HepG2 (cell line): ENCODE measurements around the gene GPR107. TPM values are rescaled to one million over a fixed set of nuclear protein-coding genes. Genes with fewer than 3 reads are reported as not detected.
A peak's percentile ranks its signal among the peaks of the same experiment; 100 is the strongest.

ENCODE experiments used
- ATAC-seq: fragments of 200-7000 bp; cut with Tn5 transposase; 3 replicates; pipeline ENCODE4 v1.9.1; 2020; ENCODE audit warnings: mild to moderate bottlenecking, moderate library complexity
- BruUV-seq: library from RNA; stranded (reverse); fragments of 400-500 nt; replicated peaks from 2 replicates; lab custom pipeline; 2021; lab: Mats Ljungman, UMichigan
- CTCF ChIA-PET: fragments of 300-600 bp; formaldehyde crosslinking; extraction: SDS; loops from one replicate; lab custom pipeline; 2021; ENCODE audit warnings: low total read pairs, inconsistent platforms, low intra/inter-chr PET ratio; lab: Yijun Ruan, JAX
- POLR2A ChIA-PET: fragments of 350-600 bp; sonication (Branson Sonifier 250); formaldehyde crosslinking; loops from one replicate; lab custom pipeline; 2020; ENCODE audit warnings: antibody characterized with exemption, inconsistent platforms; lab: Yijun Ruan, JAX
- DNase-seq: peaks from one replicate; pipeline ENCODE4 v3.0.0-alpha.2; 2015; ENCODE audit warnings: low spot score
- FAIRE-seq: peaks from 3 replicates; lab custom pipeline; 2011; peaks lifted over from hg19 to GRCh38; lab: Jason Lieb, UNC
- H2AFZ ChIP-seq: one replicate; pipeline ENCODE4 v1.6.1; 2011; ENCODE audit warnings: low read length, inconsistent platforms
- H3K27ac ChIP-seq: fragments of 300-600 bp; 3 replicates; pipeline ENCODE4 v1.8.0; 2011; ENCODE audit warnings: mixed run types, mild to moderate bottlenecking, mixed read lengths, low read length, inconsistent platforms; ENCODE audit not compliant: insufficient read depth; ENCODE audit errors: extremely low read length
- H3K27me3 ChIP-seq, 2 experiments: fragments of 200-600 bp in 1 of 2; 2 replicates in 1 of 2; 3 replicates in 1 of 2; pipeline versions ENCODE4 v1.6.0 to v1.8.0; 2011; ENCODE audit warnings: low read length in 2 of 2, mild to moderate bottlenecking in 2 of 2, moderate library complexity in 2 of 2, inconsistent platforms in 1 of 2; ENCODE audit not compliant: insufficient read depth in 2 of 2, control insufficient read depth in 1 of 2
- H3K36me3 ChIP-seq, 2 experiments: fragments of 200-600 bp in 1 of 2; replicated peaks in 1 of 2; 2 replicates in 1 of 2; 3 replicates in 1 of 2; pipeline versions ENCODE4 v1.5.1 to v1.8.0; 2011; ENCODE audit warnings: low read length in 2 of 2, inconsistent platforms in 1 of 2; ENCODE audit not compliant: insufficient read depth in 2 of 2, control insufficient read depth in 1 of 2
- H3K4me1 ChIP-seq: 2 replicates; pipeline ENCODE4 v1.5.1; 2012; ENCODE audit warnings: low read length, inconsistent platforms; ENCODE audit not compliant: insufficient read depth
- H3K4me2 ChIP-seq: 2 replicates; pipeline ENCODE4 v1.6.0; 2011; ENCODE audit warnings: low read depth, low read length, inconsistent platforms
- H3K4me3 ChIP-seq, 3 experiments: fragments of 200-600 bp in 1 of 3; sonication (generic), shearing (Covaris generic) in 1 of 3; replicated peaks in 1 of 3; 2 replicates each; pipeline ENCODE4 v1.5.1; 2011 to 2016; ENCODE audit warnings: low read length in 3 of 3, inconsistent platforms in 2 of 3, low read depth in 2 of 3, mild to moderate bottlenecking in 2 of 3, control low read depth in 1 of 3, mixed read lengths in 1 of 3; ENCODE audit not compliant: insufficient read depth in 1 of 3
- H3K79me2 ChIP-seq: one replicate; pipeline ENCODE4 v1.6.1; 2011; ENCODE audit warnings: low read length, inconsistent platforms; ENCODE audit not compliant: insufficient read depth
- H3K9ac ChIP-seq: 2 replicates; pipeline ENCODE4 v1.6.0; 2011; ENCODE audit warnings: mild to moderate bottlenecking, low read depth, low read length, inconsistent platforms; ENCODE audit not compliant: insufficient read depth
- H3K9me3 ChIP-seq: 2 replicates; pipeline ENCODE4 v1.5.1; 2012; ENCODE audit warnings: mild to moderate bottlenecking, low read length
- H4K20me1 ChIP-seq: 2 replicates; pipeline ENCODE4 v1.6.0; 2011; ENCODE audit warnings: inconsistent platforms, mild to moderate bottlenecking, low read length, moderate library complexity; ENCODE audit not compliant: insufficient read depth
- ATF7 ChIP-seq, 2 experiments: fragments of 450-650 bp in 1 of 2; sonication (generic) in 1 of 2; formaldehyde crosslinking in 1 of 2; IDR thresholded peaks; 2 replicates each; pipeline versions ENCODE4 v1.4.0 to v1.6.1; 2016 to 2020; ENCODE audit warnings: antibody characterized with exemption in 1 of 2, mild to moderate bottlenecking in 1 of 2, missing genetic modification reagents in 1 of 2
- CREB1 ChIP-seq, 2 experiments: fragments of 450-650 bp in 1 of 2; IDR thresholded peaks; 2 replicates each; pipeline ENCODE4 v1.6.1; 2016 to 2017; ENCODE audit warnings: control low read depth in 1 of 2, mild to moderate bottlenecking in 1 of 2, missing compliant biosample characterization in 1 of 2, missing genetic modification characterization in 1 of 2
- IKZF4 ChIP-seq: sonication (generic); formaldehyde crosslinking; IDR thresholded peaks from 2 replicates; pipeline ENCODE4 v1.5.1; 2020; ENCODE audit warnings: borderline replicate concordance, mild to moderate bottlenecking, low read depth, missing genetic modification reagents; ENCODE audit errors: not compliant biosample characterization
- ZFP1 ChIP-seq: IDR thresholded peaks from 2 replicates; pipeline ENCODE4 v1.6.1; 2016
- ZNF503 ChIP-seq: sonication (generic); formaldehyde crosslinking; IDR thresholded peaks from 2 replicates; pipeline ENCODE4 v1.4.0; 2020; ENCODE audit warnings: missing genetic modification reagents
- ZNF83 ChIP-seq: sonication (generic); formaldehyde crosslinking; IDR thresholded peaks from 2 replicates; pipeline ENCODE4 v1.4.0; 2020; ENCODE audit warnings: missing genetic modification reagents, mild to moderate bottlenecking, borderline replicate concordance
- WGBS: methylation state at CpG from one replicate; pipeline ENCODE4 v1.1.6; 2017; ENCODE audit warnings: low lambda C conversion rate; 5-methylcytosine and 5-hydroxymethylcytosine counted together
- in situ Hi-C: cut with HindIII; loops from 2 replicates; pipeline ENCODE4 v1.10.0; 2017; ENCODE audit warnings: low pct_unique_long_range_greater_than_20kb; ENCODE audit not compliant: extremely low pct_ligation_motif_present
- intact Hi-C: fragments of 100-400 bp; cut with micrococcal nuclease; formaldehyde crosslinking; loops from one replicate; pipeline ENCODE4 v1.10.0; 2022; ENCODE audit not compliant: unreplicated experiment
- polyA plus RNA-seq, 8 experiments: library from polyadenylated mRNA; depleted of rRNA in 3 of 8; stranded (reverse) in 7 of 8; unstranded in 1 of 8; fragments of >200 nt; fragmentation: Illumina TruSeq in 4 of 8; extraction: Trizol in 4 of 8; gene quantifications; 2 replicates each; pipeline versions ENCODE4 v1.2.1 to v1.2.3, GENCODE V29; 2011 to 2016; ENCODE audit warnings: low read depth in 4 of 8, missing spikeins in 1 of 8, mixed read lengths in 1 of 8; ENCODE audit not compliant: insufficient read depth in 1 of 8
- total RNA-seq, 5 experiments: library from RNA; depleted of rRNA; stranded (reverse); fragments of >200 nt; fragmentation: Illumina TruSeq; extraction: Trizol; gene quantifications; 2 replicates each; pipeline ENCODE4 v1.2.3, GENCODE V29; 2016; ENCODE audit warnings: low read depth in 1 of 5
- TF ChIP-seq, protein P1 (sequence below): sonication (generic); formaldehyde crosslinking; IDR thresholded peaks from 2 replicates; pipeline ENCODE4 v1.4.0; 2020; ENCODE audit warnings: missing genetic modification reagents
- TF ChIP-seq, protein P2 (sequence below): sonication (generic); formaldehyde crosslinking; IDR thresholded peaks from 2 replicates; pipeline ENCODE4 v1.4.0; 2020; ENCODE audit warnings: mild to moderate bottlenecking, missing genetic modification reagents

GPR107 gene
- total and polyA plus RNA-seq, 2 of the 13 experiments (the other 11 are each of a cell fraction or from before 2014, with no cell fraction given): 22.5 to 24.4 TPM

DNA sequence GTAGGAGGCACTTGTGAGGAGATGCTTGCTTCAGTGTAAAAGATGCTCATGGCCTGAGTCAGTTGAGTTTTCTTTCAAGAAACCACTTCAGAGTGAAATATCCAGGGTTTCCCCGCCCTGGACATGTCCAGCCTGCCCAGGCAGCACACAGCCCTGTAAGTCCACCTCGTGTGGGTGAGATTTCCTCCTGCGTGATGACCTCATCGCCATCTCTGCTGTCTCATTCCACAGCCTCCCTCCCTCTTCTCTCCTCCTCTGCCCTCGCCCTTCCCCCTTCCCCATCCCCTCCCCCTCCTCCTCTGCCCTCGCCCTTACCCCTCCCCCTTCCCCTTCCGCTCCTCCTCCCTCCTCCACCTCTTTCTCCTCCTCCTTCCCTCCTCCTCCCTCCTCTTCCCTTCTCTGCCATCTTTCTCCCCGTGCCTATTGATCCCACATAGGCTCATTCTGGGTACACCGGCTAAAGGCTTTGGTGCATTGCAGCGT is 84.5 kb downstream of the GPR107 start:
- TF ChIP-seq ATF7 (IDR thresholded peaks at IDR 0.05): peak; percentile 50; the same call in 1 of the 2 replicates
- TF ChIP-seq ATF7 (CRISPR knock-in tag; IDR thresholded peaks at IDR 0.05): no peak
- no peak for TF ChIP-seq IKZF4 (CRISPR knock-in tag)
- TF ChIP-seq CREB1 (IDR thresholded peaks at IDR 0.05): no peak
- TF ChIP-seq CREB1 (CRISPR knock-in tag; IDR thresholded peaks at IDR 0.05): no peak
- H3K9ac ChIP-seq: no peak overlapping the region
- no peaks in the 10 kb centered on the region for H4K20me1 ChIP-seq
- no peak overlapping the region for H3K27ac ChIP-seq
- intact Hi-C loops: no loop called here
- H3K27me3 ChIP-seq: no peaks in the 10 kb centered on the region
- ATAC-seq: no peak
- no peaks in the 10 kb centered on the region for H3K9me3 ChIP-seq
- 85% methylated on average over 10 of the region's 10 CpGs for WGBS
- no peaks in the 10 kb centered on the region for H3K79me2 ChIP-seq
- in situ Hi-C loops: no loop called here
- no TSS peak for BruUV-seq
- CTCF ChIA-PET: no interaction called here
- no peak overlapping the region for H2AFZ ChIP-seq
- H3K4me2 ChIP-seq: no peak overlapping the region
- H3K36me3 ChIP-seq: peaks cover 1 to 2% of the 10 kb centered on the region in 2 experiments; a peak in 1 of 5 replicates
- POLR2A ChIA-PET: no interaction called here
- no peaks in the 10 kb centered on the region for H3K4me1 ChIP-seq
- no peak for DNase-seq
- H3K4me3 ChIP-seq: no peak overlapping the region
- no peak for FAIRE-seq

GRCh38 chr9:130138791-130139190 is 85.1 kb downstream of the GPR107 start:
- no peaks in the 10 kb centered on the region for H3K9me3 ChIP-seq
- H3K27me3 ChIP-seq: no peaks in the 10 kb centered on the region
- 94% methylated on average over 6 of the region's 6 CpGs for WGBS
- H3K79me2 ChIP-seq: no peaks in the 10 kb centered on the region
- peaks cover 1 to 2% of the 10 kb centered on the region in 2 experiments; a peak in 1 of 5 replicates for H3K36me3 ChIP-seq
- in situ Hi-C loops (no loop called here), intact Hi-C loops (no loop called here)
- POLR2A ChIA-PET: no interaction called here
- no peak overlapping the region for H3K4me2 ChIP-seq
- no peak overlapping the region for H3K27ac ChIP-seq
- CTCF ChIA-PET: no interaction called here
- no peak for ATAC-seq
- H3K4me1 ChIP-seq: no peaks in the 10 kb centered on the region
- no peak overlapping the region for H3K4me3 ChIP-seq
- DNase-seq: no peak
- H3K9ac ChIP-seq: no peak overlapping the region
- TF ChIP-seq ZNF83 (CRISPR knock-in tag): no peak
- TF ChIP-seq, protein P1, sequence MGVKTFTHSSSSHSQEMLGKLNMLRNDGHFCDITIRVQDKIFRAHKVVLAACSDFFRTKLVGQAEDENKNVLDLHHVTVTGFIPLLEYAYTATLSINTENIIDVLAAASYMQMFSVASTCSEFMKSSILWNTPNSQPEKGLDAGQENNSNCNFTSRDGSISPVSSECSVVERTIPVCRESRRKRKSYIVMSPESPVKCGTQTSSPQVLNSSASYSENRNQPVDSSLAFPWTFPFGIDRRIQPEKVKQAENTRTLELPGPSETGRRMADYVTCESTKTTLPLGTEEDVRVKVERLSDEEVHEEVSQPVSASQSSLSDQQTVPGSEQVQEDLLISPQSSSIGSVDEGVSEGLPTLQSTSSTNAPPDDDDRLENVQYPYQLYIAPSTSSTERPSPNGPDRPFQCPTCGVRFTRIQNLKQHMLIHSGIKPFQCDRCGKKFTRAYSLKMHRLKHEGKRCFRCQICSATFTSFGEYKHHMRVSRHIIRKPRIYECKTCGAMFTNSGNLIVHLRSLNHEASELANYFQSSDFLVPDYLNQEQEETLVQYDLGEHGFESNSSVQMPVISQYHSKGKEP (CRISPR knock-in tag): no peak
- no peak for TF ChIP-seq ZFP1 (CRISPR knock-in tag)
- TF ChIP-seq ZNF503: no peak
- TF ChIP-seq, protein P2, sequence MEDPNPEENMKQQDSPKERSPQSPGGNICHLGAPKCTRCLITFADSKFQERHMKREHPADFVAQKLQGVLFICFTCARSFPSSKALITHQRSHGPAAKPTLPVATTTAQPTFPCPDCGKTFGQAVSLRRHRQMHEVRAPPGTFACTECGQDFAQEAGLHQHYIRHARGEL (CRISPR knock-in tag): no peak
- H4K20me1 ChIP-seq: no peaks in the 10 kb centered on the region
- H2AFZ ChIP-seq: no peak overlapping the region
- no peak for FAIRE-seq
- BruUV-seq: no TSS peak
